Neural progenitor cell (in vitro differentiated cells): Measurements from ENCODE around the gene MED27.

ENCODE experiments used
- EZH2 ChIP-seq: fragments of 200-600 bp; sonication (generic); IDR thresholded peaks from 2 replicates; pipeline ENCODE4 v1.6.1; 2017; ENCODE audit warnings: antibody characterized with exemption, mild to moderate bottlenecking, moderate library complexity
- EZH2phosphoT487 ChIP-seq: fragments of 200-600 bp; sonication (generic); IDR thresholded peaks from 2 replicates; pipeline ENCODE4 v1.6.1; 2017; ENCODE audit warnings: antibody characterized with exemption
- TF ChIP-seq, protein P1 (sequence below): fragments of 200-600 bp; sonication (generic); IDR thresholded peaks from 2 replicates; pipeline ENCODE4 v1.5.1; 2017; ENCODE audit warnings: antibody characterized with exemption, mild to moderate bottlenecking

DNA sequence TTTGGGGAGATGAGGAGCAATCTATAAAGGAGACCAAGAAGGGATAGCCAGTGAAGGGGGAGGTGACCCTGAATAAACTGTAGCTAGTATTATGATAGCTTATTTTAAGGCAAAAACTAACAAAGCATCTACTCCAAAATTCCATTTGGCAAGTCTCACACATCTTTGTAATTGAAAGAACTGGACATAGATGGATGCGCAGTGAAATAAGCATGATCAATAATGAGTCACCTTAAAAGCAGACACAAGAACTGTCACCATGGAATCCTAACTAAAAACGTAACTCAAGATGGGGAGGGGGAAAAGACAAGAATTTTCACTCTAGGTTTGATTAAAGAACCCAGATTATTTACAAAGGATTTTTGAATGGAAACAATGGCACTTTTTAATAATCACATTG, 164.5 kb downstream of the MED27 start:
- no peak for TF ChIP-seq EZH2
- TF ChIP-seq, protein P1, sequence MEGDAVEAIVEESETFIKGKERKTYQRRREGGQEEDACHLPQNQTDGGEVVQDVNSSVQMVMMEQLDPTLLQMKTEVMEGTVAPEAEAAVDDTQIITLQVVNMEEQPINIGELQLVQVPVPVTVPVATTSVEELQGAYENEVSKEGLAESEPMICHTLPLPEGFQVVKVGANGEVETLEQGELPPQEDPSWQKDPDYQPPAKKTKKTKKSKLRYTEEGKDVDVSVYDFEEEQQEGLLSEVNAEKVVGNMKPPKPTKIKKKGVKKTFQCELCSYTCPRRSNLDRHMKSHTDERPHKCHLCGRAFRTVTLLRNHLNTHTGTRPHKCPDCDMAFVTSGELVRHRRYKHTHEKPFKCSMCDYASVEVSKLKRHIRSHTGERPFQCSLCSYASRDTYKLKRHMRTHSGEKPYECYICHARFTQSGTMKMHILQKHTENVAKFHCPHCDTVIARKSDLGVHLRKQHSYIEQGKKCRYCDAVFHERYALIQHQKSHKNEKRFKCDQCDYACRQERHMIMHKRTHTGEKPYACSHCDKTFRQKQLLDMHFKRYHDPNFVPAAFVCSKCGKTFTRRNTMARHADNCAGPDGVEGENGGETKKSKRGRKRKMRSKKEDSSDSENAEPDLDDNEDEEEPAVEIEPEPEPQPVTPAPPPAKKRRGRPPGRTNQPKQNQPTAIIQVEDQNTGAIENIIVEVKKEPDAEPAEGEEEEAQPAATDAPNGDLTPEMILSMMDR: no peak
- TF ChIP-seq EZH2phosphoT487: no peak
